H1 (cell line): ENCODE results near the gene LY6G6D. TPM values are rescaled to one million over a fixed set of nuclear protein-coding genes. Genes with fewer than 3 reads are reported as not detected.

Experiments used
- CTCF ChIA-PET: fragments of 300-600 bp; sonication (Branson Sonifier 250); formaldehyde crosslinking; loops from one replicate; lab custom pipeline; 2021; ENCODE audit not compliant: partially characterized antibody; lab: Charles Lee
- POLR2A ChIA-PET: fragments of 300-600 bp; sonication (Branson Sonifier 250); formaldehyde crosslinking; loops from one replicate; lab custom pipeline; 2021; ENCODE audit warnings: inconsistent platforms; ENCODE audit not compliant: partially characterized antibody; lab: Charles Lee
- DNase-seq, 2 experiments: peaks; one replicate each; pipeline versions ENCODE4 v3.0.0 to v3.0.0-alpha.2; 2010 to 2022; ENCODE audit warnings: low spot score in 2 of 2, low read depth in 1 of 2, mixed read lengths in 1 of 2
- FAIRE-seq: peaks from 2 replicates; lab custom pipeline; 2011; peaks lifted over from hg19 to GRCh38; lab: Jason Lieb, UNC
- H2AFZ ChIP-seq: 2 replicates; pipeline ENCODE4 v1.8.1; 2012; ENCODE audit warnings: low read length, inconsistent platforms
- H2AK5ac ChIP-seq: 2 replicates; pipeline ENCODE4 v1.6.1; 2013; ENCODE audit warnings: low read depth, low read length
- H2BK120ac ChIP-seq: replicated peaks from 2 replicates; pipeline ENCODE3; 2013; ENCODE audit warnings: low read depth, low read length, inconsistent platforms
- H2BK12ac ChIP-seq: 2 replicates; pipeline ENCODE4 v1.6.1; 2013; ENCODE audit warnings: low read depth, low read length
- H2BK15ac ChIP-seq: 2 replicates; pipeline ENCODE4 v1.6.1; 2013; ENCODE audit warnings: low read length
- H2BK20ac ChIP-seq: 2 replicates; pipeline ENCODE4 v1.6.1; 2013; ENCODE audit warnings: low read length
- H2BK5ac ChIP-seq: 2 replicates; pipeline ENCODE4 v1.6.1; 2013; ENCODE audit warnings: low read depth, low read length
- H3K14ac ChIP-seq: 2 replicates; pipeline ENCODE4 v1.6.1; 2013; ENCODE audit warnings: inconsistent platforms; ENCODE audit not compliant: insufficient read length
- H3K18ac ChIP-seq: 2 replicates; pipeline ENCODE4 v1.6.1; 2013; ENCODE audit warnings: low read length; ENCODE audit errors: extremely low read depth
- H3K23ac ChIP-seq: 2 replicates; pipeline ENCODE4 v1.6.1; 2013; ENCODE audit warnings: inconsistent platforms; ENCODE audit not compliant: insufficient read length
- H3K23me2 ChIP-seq: 2 replicates; pipeline ENCODE4 v1.6.1; 2013; ENCODE audit warnings: low read depth, low read length
- H3K27ac ChIP-seq: 2 replicates; pipeline ENCODE4 v1.6.1; 2011; ENCODE audit warnings: low read depth, low read length, inconsistent platforms
- H3K27me3 ChIP-seq, 4 experiments: replicated peaks in 1 of 4; 1 replicate in 1 of 4; 2 replicates in 3 of 4; pipeline versions ENCODE4 v1.6.1 to v1.8.1; 2011 to 2013; ENCODE audit warnings: low read length in 3 of 4, mild to moderate bottlenecking in 3 of 4, inconsistent platforms in 2 of 4, mixed read lengths in 2 of 4, moderate library complexity in 1 of 4; ENCODE audit not compliant: control insufficient read depth in 3 of 4, insufficient read depth in 3 of 4; ENCODE audit errors: extremely low read depth in 1 of 4
- H3K36me3 ChIP-seq, 4 experiments: 2 replicates each; pipeline versions ENCODE4 v1.6.1 to v1.8.1; 2011 to 2013; ENCODE audit warnings: mild to moderate bottlenecking in 4 of 4, low read length in 3 of 4, moderate library complexity in 2 of 4, control low read depth in 1 of 4, inconsistent platforms in 1 of 4; ENCODE audit not compliant: insufficient read depth in 4 of 4, control insufficient read depth in 2 of 4
- H3K4ac ChIP-seq: replicated peaks from 2 replicates; pipeline ENCODE3; 2013; ENCODE audit warnings: low read length, low read depth, mixed read lengths, inconsistent platforms; ENCODE audit not compliant: insufficient read length
- H3K4me1 ChIP-seq, 4 experiments: replicated peaks in 1 of 4; 1 replicate in 1 of 4; 2 replicates in 3 of 4; pipeline versions ENCODE4 v1.6.1 to v1.8.1; 2011 to 2013; ENCODE audit warnings: low read length in 3 of 4, inconsistent platforms in 2 of 4, mixed read lengths in 1 of 4; ENCODE audit not compliant: insufficient read depth in 4 of 4, control insufficient read depth in 3 of 4
- H3K4me2 ChIP-seq, 2 experiments: 2 replicates each; pipeline versions ENCODE4 v1.6.1 to v1.8.1; 2011 to 2013; ENCODE audit warnings: low read depth in 2 of 2, low read length in 2 of 2, control low read depth in 1 of 2, inconsistent platforms in 1 of 2, mild to moderate bottlenecking in 1 of 2; ENCODE audit not compliant: insufficient read depth in 1 of 2
- H3K4me3 ChIP-seq, 4 experiments: fragments of 200-600, 300-600 bp in 1 of 4; sonication (generic), shearing (Covaris generic), sonication (Bioruptor Twin) in 1 of 4; 2 replicates each; pipeline versions ENCODE4 v1.5.1 to v1.8.1; 2011 to 2016; ENCODE audit warnings: low read length in 4 of 4, low read depth in 3 of 4, control low read depth in 2 of 4, inconsistent platforms in 2 of 4, mild to moderate bottlenecking in 2 of 4, mixed read lengths in 1 of 4, moderate library complexity in 1 of 4; ENCODE audit not compliant: insufficient read depth in 2 of 4; ENCODE audit errors: extremely low read depth in 1 of 4
- H3K56ac ChIP-seq: replicated peaks from 2 replicates; pipeline ENCODE3; 2013; ENCODE audit warnings: low read depth, mild to moderate bottlenecking, mixed read lengths, low read length, inconsistent platforms; ENCODE audit not compliant: insufficient read length
- H3K79me1 ChIP-seq: 2 replicates; pipeline ENCODE4 v1.6.1; 2013; ENCODE audit warnings: low read depth, low read length, control low read depth
- H3K79me2 ChIP-seq, 2 experiments: 2 replicates each; pipeline versions ENCODE4 v1.6.1 to v1.8.1; 2012 to 2013; ENCODE audit warnings: low read length in 2 of 2, mild to moderate bottlenecking in 2 of 2, inconsistent platforms in 1 of 2; ENCODE audit not compliant: insufficient read depth in 2 of 2, control insufficient read depth in 1 of 2
- H3K9ac ChIP-seq, 4 experiments: replicated peaks in 1 of 4; 1 replicate in 1 of 4; 2 replicates in 3 of 4; pipeline versions ENCODE4 v1.6.1 to v1.8.1; 2011 to 2013; ENCODE audit warnings: low read depth in 3 of 4, low read length in 3 of 4, control low read depth in 2 of 4, mild to moderate bottlenecking in 2 of 4, moderate library complexity in 2 of 4, inconsistent platforms in 1 of 4; ENCODE audit errors: extremely low read depth in 1 of 4
- H3K9me3 ChIP-seq, 2 experiments: 2 replicates each; pipeline versions ENCODE4 v1.6.1 to v1.8.1; 2012 to 2013; ENCODE audit warnings: mild to moderate bottlenecking in 2 of 2, moderate library complexity in 2 of 2, control low read depth in 1 of 2, inconsistent platforms in 1 of 2, low read depth in 1 of 2, low read length in 1 of 2, mixed read lengths in 1 of 2; ENCODE audit not compliant: insufficient read depth in 2 of 2
- H4K20me1 ChIP-seq, 2 experiments: replicated peaks in 1 of 2; 2 replicates each; pipeline versions ENCODE3 to v1.8.1; 2011 to 2013; ENCODE audit warnings: inconsistent platforms in 2 of 2, low read length in 2 of 2, mild to moderate bottlenecking in 1 of 2; ENCODE audit not compliant: insufficient read depth in 2 of 2, control insufficient read depth in 1 of 2
- H4K5ac ChIP-seq: 2 replicates; pipeline ENCODE4 v1.6.1; 2013; ENCODE audit warnings: low read length, low read depth, mixed read lengths, inconsistent platforms; ENCODE audit not compliant: insufficient read length
- H4K8ac ChIP-seq: 2 replicates; pipeline ENCODE4 v1.8.0; 2013; ENCODE audit warnings: mild to moderate bottlenecking, moderate library complexity, low read length, inconsistent platforms; ENCODE audit not compliant: insufficient read depth; ENCODE audit errors: extremely low read depth
- H4K91ac ChIP-seq: replicated peaks from 2 replicates; pipeline ENCODE3; 2013; ENCODE audit warnings: low read length, mixed read lengths, inconsistent platforms; ENCODE audit not compliant: insufficient read length
- E2F6 ChIP-seq: IDR thresholded peaks from 2 replicates; pipeline ENCODE4 v1.6.1; 2012; ENCODE audit warnings: inconsistent platforms
- EP300 ChIP-seq, 2 experiments: IDR thresholded peaks; 1 replicate in 1 of 2; 2 replicates in 1 of 2; pipeline ENCODE4 v1.6.1; 2011 to 2012; ENCODE audit warnings: low read depth in 2 of 2, low read length in 2 of 2, mild to moderate bottlenecking in 2 of 2, borderline replicate concordance in 1 of 2, inconsistent platforms in 1 of 2, moderate library complexity in 1 of 2
- MAX ChIP-seq: IDR thresholded peaks from 2 replicates; pipeline ENCODE4 v1.6.1; 2012; ENCODE audit warnings: inconsistent platforms
- RBBP5 ChIP-seq: IDR thresholded peaks from 2 replicates; pipeline ENCODE4 v1.7.1; 2012; ENCODE audit warnings: low read depth, mild to moderate bottlenecking, inconsistent platforms, low read length, moderate library complexity, borderline replicate concordance
- SIN3A ChIP-seq, 2 experiments: IDR thresholded peaks in 1 of 2; conservative IDR thresholded peaks in 1 of 2; 2 replicates each; pipeline ENCODE4 v1.6.1; 2011 to 2012; ENCODE audit warnings: low read length in 2 of 2, improper control_type of control experiment in 1 of 2, low read depth in 1 of 2, mild to moderate bottlenecking in 1 of 2
- SRF ChIP-seq: IDR thresholded peaks from 2 replicates; pipeline ENCODE4 v1.6.1; 2011; ENCODE audit warnings: mild to moderate bottlenecking, low read depth, low read length, moderate library complexity
- YY1 ChIP-seq: IDR thresholded peaks from 2 replicates; pipeline ENCODE4 v1.6.1; 2011; ENCODE audit warnings: low read depth, mild to moderate bottlenecking, low read length
- WGBS, 2 experiments: shearing (Covaris generic) in 1 of 2; methylation state at CpG; one replicate each; pipeline versions ENCODE4 v1.1.6 to v1.1.7; 2013 to 2015; ENCODE audit warnings: low lambda C conversion rate in 2 of 2, mixed read lengths in 2 of 2, inconsistent platforms in 1 of 2, low coverage in 1 of 2, missing lambda C conversion rate in 1 of 2; ENCODE audit not compliant: insufficient replicate concordance in 2 of 2, insufficient coverage in 1 of 2, insufficient read length in 1 of 2; ENCODE audit errors: extremely low coverage in 1 of 2, missing lambda C conversion rate in 1 of 2; 5-methylcytosine and 5-hydroxymethylcytosine counted together
- polyA plus RNA-seq, 7 experiments: library from polyadenylated mRNA; depleted of rRNA in 3 of 7; stranded (reverse) in 5 of 7; unstranded in 2 of 7; fragments of >200 nt in 5 of 7; fragments of 200-250 nt in 2 of 7; gene quantifications; 1 replicate in 5 of 7; 2 replicates in 1 of 7; 4 replicates in 1 of 7; pipeline versions ENCODE4 v1.2.1 to v1.2.3, GENCODE V29; 2011 to 2013; ENCODE audit warnings: missing spikeins in 2 of 7, mixed read lengths in 2 of 7
- total RNA-seq: library from RNA; stranded (reverse); fragmentation: NEBNext Ultra II Directional; extraction: Animal tissue kit (Norgen Biotek cat#: 25700); gene quantifications from 2 replicates; pipeline ENCODE4 v1.2.1, GENCODE V29; 2021

Gene LY6G6D
- total and polyA plus RNA-seq, 2 of the 8 experiments (the other 6 are each of a cell fraction or from before 2014, with no cell fraction given): 1.8 TPM; not detected in 1

GRCh38 chr6:31680226-31681134 lies 34.7 kb upstream of the LY6G6D start, which contains the start of gene LY6G5C:
Gene LY6G5C, minus strand, starts transcription at chr6:31681067. Its CDS starts 694 bp downstream, at chr6:31680373.
- no peaks in the 10 kb centered on the region for H3K36me3 ChIP-seq
- no peak for FAIRE-seq
- WGBS, 2 experiments: 21% methylated on average over 17 of the region's 17 CpGs; no CpG with 5 or more reads in 1 of the 2 experiments
- TF ChIP-seq E2F6 (no peak), SRF (no peak), RBBP5 (0 out of 2 replicates have a peak, but pooled peaks have one; percentile 41), EP300 (IDR thresholded peaks at IDR 0.05; ENCODE audit: borderline replicate concordance in 1 of 2, low read depth in 2 of 2, low read length in 2 of 2) (no peak), SIN3A (conservative IDR thresholded peaks at IDR 0.05 in 1 of 2, IDR thresholded peaks at IDR 0.05 in 1 of 2; ENCODE audit: low read depth in 1 of 2, low read length in 2 of 2) (peak in 1 of 2 experiments; percentile 84; a peak in 2 of 4 replicates), MAX (no peak), YY1 (peak; percentile 80)

More at GRCh38 chr6:31680226-31681134, 34.7 kb upstream of the LY6G6D start, which contains the start of gene LY6G5C:
- H2BK20ac ChIP-seq: no peak within 1 kb of the TSS; the same call in 1 of the 2 replicates
- ChIA-PET CTCF (interaction anchor here (0.6 to 2.6 kb wide), 30 partner anchors 9 to 151 kb away, joined by 3 to 11 read pairs (median 4); partner anchors contain the start of genes C6orf47, LY6G5B, LY6G6D and VARS1), POLR2A (interaction anchor here (0.8 to 2.5 kb wide), 15 partner anchors 8 to 150 kb away, joined by 3 to 20 read pairs (median 3); partner anchors contain the start of genes CLIC1, CSNK2B, DDAH2 and GPANK1)
- H3K23me2 ChIP-seq: peaks cover 11% of the 10 kb centered on the region; the same call in 1 of the 2 replicates
- no peak within 1 kb of the TSS for H4K5ac ChIP-seq
- H2BK5ac ChIP-seq: peak within 1 kb of the TSS; percentile 35; the same call in 1 of the 2 replicates
- peaks cover 3 to 13% (median 12%) of the 10 kb centered on the region in 4 experiments; a peak in 6 of 7 replicates for H3K27me3 ChIP-seq
- no peak within 1 kb of the TSS; a peak in 1 of 7 replicates for H3K9ac ChIP-seq
- no peak within 1 kb of the TSS for H3K4ac ChIP-seq
- H3K79me1 ChIP-seq: no peaks in the 10 kb centered on the region
- H4K20me1 ChIP-seq: no peaks in the 10 kb centered on the region
- H2BK12ac ChIP-seq: peak within 1 kb of the TSS; percentile 9; the same call in 1 of the 2 replicates
- H3K23ac ChIP-seq: no peak within 1 kb of the TSS
- H3K9me3 ChIP-seq: no peaks in the 10 kb centered on the region
- H3K14ac ChIP-seq: no peak within 1 kb of the TSS
- H2AFZ ChIP-seq: peak within 1 kb of the TSS; percentile 15; the same call in 1 of the 2 replicates
- H3K4me2 ChIP-seq: peak within 1 kb of the TSS; percentile 11 to 84
- H3K79me2 ChIP-seq: no peaks in the 10 kb centered on the region
- no peak within 1 kb of the TSS for H2BK120ac ChIP-seq
- H4K8ac ChIP-seq: peak within 1 kb of the TSS; percentile 39
- peak within 1 kb of the TSS; percentile 72; the same call in 1 of the 2 replicates for H2BK15ac ChIP-seq
- peaks cover 0 to 10% (median 7%) of the 10 kb centered on the region in 4 experiments; a peak in 5 of 7 replicates for H3K4me1 ChIP-seq
- peak within 1 kb of the TSS; percentile 22 to 70 (median 60) for H3K4me3 ChIP-seq
- H4K91ac ChIP-seq: no peak within 1 kb of the TSS
- no peak within 1 kb of the TSS for H3K27ac ChIP-seq
- peak in 1 of 2 experiments; percentile 79 for DNase-seq
- no peak within 1 kb of the TSS for H3K18ac ChIP-seq
- peak within 1 kb of the TSS; percentile 33 for H3K56ac ChIP-seq
- H2AK5ac ChIP-seq: no peak within 1 kb of the TSS
